Keratinocyte (primary cell): ENCODE results near the gene LRAT.

Source experiments
- EZH2 ChIP-seq: IDR thresholded peaks from one replicate; pipeline ENCODE4 v1.6.1; 2012; ENCODE audit warnings: inconsistent platforms, mild to moderate bottlenecking, low read length, moderate library complexity
- TF ChIP-seq, protein P1 (sequence below), 3 experiments: IDR thresholded peaks in 1 of 3; conservative IDR thresholded peaks in 1 of 3; optimal IDR thresholded peaks in 1 of 3; 2 replicates in 2 of 3; 3 replicates in 1 of 3; pipeline versions ENCODE3 to v1.5.1; 2011; ENCODE audit warnings: low read length in 3 of 3, mild to moderate bottlenecking in 3 of 3, moderate library complexity in 2 of 3, control low read depth in 1 of 3, inconsistent platforms in 1 of 3; ENCODE audit not compliant: insufficient read depth in 2 of 3; ENCODE audit errors: extremely low read depth in 1 of 3

- TF ChIP-seq, protein P1, sequence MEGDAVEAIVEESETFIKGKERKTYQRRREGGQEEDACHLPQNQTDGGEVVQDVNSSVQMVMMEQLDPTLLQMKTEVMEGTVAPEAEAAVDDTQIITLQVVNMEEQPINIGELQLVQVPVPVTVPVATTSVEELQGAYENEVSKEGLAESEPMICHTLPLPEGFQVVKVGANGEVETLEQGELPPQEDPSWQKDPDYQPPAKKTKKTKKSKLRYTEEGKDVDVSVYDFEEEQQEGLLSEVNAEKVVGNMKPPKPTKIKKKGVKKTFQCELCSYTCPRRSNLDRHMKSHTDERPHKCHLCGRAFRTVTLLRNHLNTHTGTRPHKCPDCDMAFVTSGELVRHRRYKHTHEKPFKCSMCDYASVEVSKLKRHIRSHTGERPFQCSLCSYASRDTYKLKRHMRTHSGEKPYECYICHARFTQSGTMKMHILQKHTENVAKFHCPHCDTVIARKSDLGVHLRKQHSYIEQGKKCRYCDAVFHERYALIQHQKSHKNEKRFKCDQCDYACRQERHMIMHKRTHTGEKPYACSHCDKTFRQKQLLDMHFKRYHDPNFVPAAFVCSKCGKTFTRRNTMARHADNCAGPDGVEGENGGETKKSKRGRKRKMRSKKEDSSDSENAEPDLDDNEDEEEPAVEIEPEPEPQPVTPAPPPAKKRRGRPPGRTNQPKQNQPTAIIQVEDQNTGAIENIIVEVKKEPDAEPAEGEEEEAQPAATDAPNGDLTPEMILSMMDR (optimal IDR thresholded peaks at IDR 0.05 in 1 of 3, IDR thresholded peaks at IDR 0.05 in 1 of 3, conservative IDR thresholded peaks at IDR 0.05 in 1 of 3; ENCODE audit: extremely low read depth in 1 of 3, insufficient read depth in 2 of 3, low read length in 3 of 3): no peak
- TF ChIP-seq EZH2: no peak
Measured at GRCh38 chr4:154741131-154741665, 2.6 kb upstream of the LRAT start.
